Measurements from ENCODE around the gene HES7.

The HES7 gene

DNA sequence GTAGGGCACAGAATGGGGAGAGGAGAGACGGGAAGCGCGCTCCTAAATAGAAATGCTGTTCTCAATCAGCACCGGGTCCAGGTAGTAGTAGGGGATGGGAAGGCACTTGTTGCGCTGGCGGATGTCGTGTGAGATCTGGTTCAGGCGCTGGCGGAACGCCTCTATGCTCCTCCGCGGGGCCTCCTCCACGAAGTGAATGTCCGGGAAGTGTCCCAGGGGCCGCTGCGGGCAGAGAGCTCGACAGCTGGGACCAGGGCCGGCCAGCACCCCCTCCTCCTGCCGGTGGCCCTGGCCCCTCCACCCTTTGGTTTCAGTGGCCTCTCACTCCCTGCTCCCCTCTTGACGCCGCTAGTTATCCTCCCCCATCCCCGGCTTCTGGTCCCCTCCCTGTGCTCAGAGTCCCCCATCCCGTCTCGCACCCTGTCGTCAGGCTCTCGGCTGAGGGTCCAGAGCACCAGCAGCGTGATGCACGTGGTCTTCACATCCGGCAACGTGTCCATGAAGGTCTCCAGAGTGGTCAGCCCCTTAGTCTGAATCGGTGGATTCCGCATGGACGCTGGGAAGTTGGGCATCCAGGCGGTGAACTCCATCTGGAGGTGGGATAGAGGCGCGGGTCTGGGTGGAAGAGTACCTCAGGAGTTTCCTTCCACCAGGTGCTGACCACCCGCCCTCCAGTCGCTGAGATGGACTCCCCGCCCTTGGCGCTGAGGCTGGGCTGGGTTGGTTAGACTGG is 51.0 kb downstream of the HES7 start:
- DNase-seq (ENCODE audit: low read depth), result no peak

DNA sequence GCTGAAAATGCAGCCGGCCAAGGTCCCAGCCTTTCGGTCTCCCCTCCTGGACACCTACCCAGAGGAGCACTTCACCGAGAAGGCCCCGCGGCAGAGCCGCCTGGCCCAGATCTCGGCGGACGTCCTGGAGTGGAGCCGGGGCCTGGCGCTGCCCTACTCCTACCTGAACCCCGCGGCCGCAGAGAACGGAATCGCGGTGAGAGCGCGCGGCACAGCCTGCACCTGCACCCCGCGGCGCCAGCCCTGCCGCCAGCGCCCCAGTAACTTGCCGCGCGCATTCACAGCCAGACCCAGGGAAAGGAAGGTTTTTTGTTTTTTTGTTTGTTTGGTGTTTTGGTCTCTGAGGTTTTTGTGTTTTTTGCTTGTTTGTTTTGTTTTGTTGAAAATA is 51.6 kb downstream of the HES7 start:
- no peak for DNase-seq (ENCODE audit: low read depth)

DNA sequence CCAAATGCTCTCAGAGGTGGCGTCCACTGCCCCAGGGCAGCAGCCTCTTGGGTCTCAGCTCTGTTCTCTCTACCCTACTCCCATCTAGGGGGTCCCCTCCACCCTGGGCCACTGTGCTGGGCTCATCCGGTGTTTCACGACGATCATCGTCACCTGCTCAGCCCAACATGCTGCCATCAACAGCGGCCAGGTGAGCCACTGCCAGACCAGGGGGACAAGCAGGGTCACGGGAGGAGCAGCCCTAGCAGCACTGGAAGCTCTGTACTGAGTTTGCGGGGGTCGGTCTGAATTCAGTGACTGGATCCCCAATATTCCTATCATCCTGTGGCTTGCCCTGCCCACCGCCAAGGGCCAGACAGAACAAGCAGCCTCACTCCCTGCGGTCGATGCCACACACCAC is 52.4 kb downstream of the HES7 start:
- DNase-seq (ENCODE audit: low read depth), result no peak
